GM18907 (cell line): Measurements from ENCODE around the gene GFRA4.
"Not testable (repeated sequence)": the region's sequence is repeated elsewhere in the genome, so short reads cannot be mapped to it uniquely, and the experiment has no call there.

Experiments used
- ATAC-seq: cut with Tn5 transposase; IDR thresholded peaks from one replicate; pipeline ENCODE4 v1.9.1; 2021; ENCODE audit warnings: mild to moderate bottlenecking, moderate library complexity; ENCODE audit not compliant: unreplicated experiment

GFRA4 gene

GRCh38 chr20:3627476-3627875 lies 35.7 kb downstream of the GFRA4 start:
- no peak for ATAC-seq

GRCh38 chr20:3622406-3622805 lies 40.8 kb downstream of the GFRA4 start:
- ATAC-seq = no peak

- ATAC-seq = no peak
These were observed 42.1 kb downstream of the GFRA4 start for GRCh38 chr20:3621111-3621510.

- no peak for ATAC-seq
These were observed 46.9 kb downstream of the GFRA4 start for GRCh38 chr20:3616250-3616649.

- ATAC-seq = not testable (repeated sequence)
These were observed 47.9 kb downstream of the GFRA4 start for GRCh38 chr20:3615171-3615840.

GRCh38 chr20:3614466-3614865 lies 48.7 kb downstream of the GFRA4 start:
- ATAC-seq = no peak

GRCh38 chr20:3613821-3614440 lies 49.3 kb downstream of the GFRA4 start:
- no peak for ATAC-seq

- ATAC-seq = no peak
These were observed 50.2 kb downstream of the GFRA4 start for GRCh38 chr20:3612795-3613572.

GRCh38 chr20:3611901-3612300 lies 51.3 kb downstream of the GFRA4 start:
- no peak for ATAC-seq
